GM10266 (cell line): Measurements from ENCODE around the gene C10orf120.

ENCODE experiments used
- DNase-seq: peaks from one replicate; pipeline ENCODE4 v3.0.0; 2012; ENCODE audit errors: extremely low spot score
- CTCF ChIP-seq: IDR thresholded peaks from 2 replicates; pipeline ENCODE4 v1.5.1; 2012; ENCODE audit warnings: mild to moderate bottlenecking, low read depth; ENCODE audit not compliant: control insufficient read depth, insufficient read depth; ENCODE audit errors: missing control alignments

Gene C10orf120

GRCh38 chr10:122663516-122664130, 36.0 kb downstream of the C10orf120 start:
- no peak for DNase-seq
- TF ChIP-seq CTCF: no peak

GRCh38 chr10:122662231-122662630, 37.4 kb downstream of the C10orf120 start:
- TF ChIP-seq CTCF: no peak
- no peak for DNase-seq

GRCh38 chr10:122660696-122661095, 39.0 kb downstream of the C10orf120 start:
- no peak for TF ChIP-seq CTCF
- DNase-seq: no peak

- no peak for DNase-seq
- TF ChIP-seq CTCF: no peak
Observed at GRCh38 chr10:122659651-122660050, 40.0 kb downstream of the C10orf120 start.

GRCh38 chr10:122659126-122659525, 40.5 kb downstream of the C10orf120 start:
- no peak for TF ChIP-seq CTCF
- no peak for DNase-seq

- no peak for TF ChIP-seq CTCF
- DNase-seq: no peak
Observed at GRCh38 chr10:122658356-122659049, 41.1 kb downstream of the C10orf120 start.

GRCh38 chr10:122657729-122658128, 41.9 kb downstream of the C10orf120 start:
- TF ChIP-seq CTCF: no peak
- no peak for DNase-seq
